Activated B cell treated with CpG ODN at 0.5 μM for 24 hours (primary cell): ENCODE results near the gene OGFOD3. TPM values are rescaled to one million over a fixed set of nuclear protein-coding genes. Genes with fewer than 3 reads are reported as not detected.
"Not testable (repeated sequence)": the region's sequence is repeated elsewhere in the genome, so short reads cannot be mapped to it uniquely, and the experiment has no call there.

Experiments
- ATAC-seq: fragments of 200-7000 bp; cut with Tn5 transposase; one replicate; pipeline ENCODE4 v1.10.0; 2021; ENCODE audit warnings: low read depth, mild to moderate bottlenecking, moderate library complexity
- CTCF ChIA-PET: fragments of 350-600 bp; sonication (Branson Sonifier 250); formaldehyde crosslinking; loops from one replicate; lab custom pipeline; 2021; ENCODE audit warnings: antibody characterized with exemption; lab: Charles Lee
- POLR2A ChIA-PET: fragments of 350-600 bp; sonication (Branson Sonifier 250); formaldehyde crosslinking; loops from one replicate; lab custom pipeline; 2021; ENCODE audit warnings: antibody characterized with exemption; lab: Charles Lee
- DNase-seq: peaks from one replicate; pipeline ENCODE4 v3.0.0; 2022
- H3K27ac Mint-ChIP-seq: one replicate; pipeline ENCODE4 v1.8.0; 2020; ENCODE audit warnings: mixed read lengths
- H3K27me3 Mint-ChIP-seq: one replicate; pipeline ENCODE4 v1.8.0; 2021; ENCODE audit warnings: mixed read lengths
- H3K36me3 Mint-ChIP-seq: one replicate; pipeline ENCODE4 v1.8.0; 2021; ENCODE audit warnings: low read depth, mixed read lengths
- H3K4me1 Mint-ChIP-seq: one replicate; pipeline ENCODE4 v1.8.0; 2021; ENCODE audit warnings: mixed read lengths
- H3K4me3 Mint-ChIP-seq: one replicate; pipeline ENCODE4 v1.8.0; 2020; ENCODE audit warnings: mild to moderate bottlenecking, mixed read lengths
- H3K9me3 Mint-ChIP-seq: one replicate; pipeline ENCODE4 v1.8.0; 2020; ENCODE audit warnings: mixed read lengths
- CTCF ChIP-seq: fragments of 200-600 bp; IDR thresholded peaks from one replicate; pipeline ENCODE4 v1.8.0; 2022; ENCODE audit warnings: antibody characterized with exemption, mild to moderate bottlenecking
- intact Hi-C: fragments of 100-400 bp; cut with micrococcal nuclease; formaldehyde crosslinking; loops from one replicate; pipeline ENCODE4 v1.15.1; 2024
- total RNA-seq: library from RNA; stranded (reverse); gene quantifications from 2 replicates; pipeline ENCODE4 v1.2.3, GENCODE V29; 2022

The OGFOD3 gene
- total RNA-seq, 1 donor from 2014 or later, result 35.0 TPM

GRCh38 chr17:82375359-82376041 lies 42.9 kb downstream of the OGFOD3 start:
- no peaks in the 10 kb centered on the region for H3K9me3 Mint-ChIP-seq
- no peak for ATAC-seq
- H3K27me3 Mint-ChIP-seq, result peaks cover 33% of the 10 kb centered on the region
- no peaks in the 10 kb centered on the region for H3K36me3 Mint-ChIP-seq
- H3K4me3 Mint-ChIP-seq, result no peak overlapping the region
- H3K4me1 Mint-ChIP-seq, result peaks cover 21% of the 10 kb centered on the region
- no peak for DNase-seq
- ChIA-PET CTCF (no interaction called here), POLR2A (no interaction called here)
- TF ChIP-seq CTCF, result no peak
- no peak overlapping the region for H3K27ac Mint-ChIP-seq
- intact Hi-C loops, result no loop called here

GRCh38 chr17:82374626-82375331 lies 43.6 kb downstream of the OGFOD3 start:
- Mint-ChIP-seq H3K4me3 (no peak overlapping the region), H3K4me1 (peaks cover 24% of the 10 kb centered on the region), H3K27ac (no peak overlapping the region), H3K9me3 (no peaks in the 10 kb centered on the region), H3K27me3 (peaks cover 32% of the 10 kb centered on the region), H3K36me3 (no peaks in the 10 kb centered on the region)
- ChIA-PET POLR2A (no interaction called here), CTCF (no interaction called here)
- no peak for DNase-seq
- ATAC-seq, result no peak
- TF ChIP-seq CTCF, result no peak
- intact Hi-C loops, result no loop called here

- ChIA-PET CTCF (interaction anchor here (0.7 kb wide), 1 partner anchor 31 kb away, joined by 3 read pairs; no protein-coding TSS in a partner anchor), POLR2A (no interaction called here)
- H3K36me3 Mint-ChIP-seq, result no peaks in the 10 kb centered on the region
- DNase-seq (no peak), ATAC-seq (no peak)
- H3K27me3 Mint-ChIP-seq, result peaks cover 34% of the 10 kb centered on the region
- intact Hi-C loops, result no loop called here
- H3K27ac Mint-ChIP-seq, result no peak overlapping the region
- H3K4me1 Mint-ChIP-seq, result peaks cover 24% of the 10 kb centered on the region
- no peak overlapping the region for H3K4me3 Mint-ChIP-seq
- H3K9me3 Mint-ChIP-seq, result no peaks in the 10 kb centered on the region
- no peak for TF ChIP-seq CTCF
Observed at GRCh38 chr17:82373731-82374625, 44.4 kb downstream of the OGFOD3 start.

- CTCF ChIA-PET, intact Hi-C loops, H3K36me3 Mint-ChIP-seq, H3K4me3 Mint-ChIP-seq, ATAC-seq, DNase-seq, H3K27ac Mint-ChIP-seq, H3K9me3 Mint-ChIP-seq: not testable (repeated sequence)
- Mint-ChIP-seq H3K4me1 (peaks cover 24% of the 10 kb centered on the region), H3K27me3 (peaks cover 32% of the 10 kb centered on the region)
- POLR2A ChIA-PET, result interaction anchor here (0.6 kb wide), 1 partner anchor 144 kb away, joined by 9 read pairs; no protein-coding TSS in a partner anchor
Observed at GRCh38 chr17:82373072-82373452, 45.3 kb downstream of the OGFOD3 start.

- POLR2A ChIA-PET, result interaction anchor here (0.6 kb wide), 1 partner anchor 144 kb away, joined by 9 read pairs; no protein-coding TSS in a partner anchor
Observed at GRCh38 chr17:82372249-82373071, 45.9 kb downstream of the OGFOD3 start.

More at GRCh38 chr17:82372249-82373071, 45.9 kb downstream of the OGFOD3 start:
- Mint-ChIP-seq H3K4me1 (peaks cover 24% of the 10 kb centered on the region), H3K27me3 (peaks cover 38% of the 10 kb centered on the region), H3K9me3 (no peaks in the 10 kb centered on the region), H3K4me3 (no peak overlapping the region), H3K36me3 (no peaks in the 10 kb centered on the region), H3K27ac (no peak overlapping the region)
- no peak for DNase-seq
- ATAC-seq, result no peak
- CTCF ChIA-PET, result no interaction called here
- intact Hi-C loops, result no loop called here
- TF ChIP-seq CTCF, result no peak
